GM21528 (cell line): ENCODE measurements around the gene KLHL22.
"Not testable (repeated sequence)": the region's sequence is repeated elsewhere in the genome, so short reads cannot be mapped to it uniquely, and the experiment has no call there.

ENCODE experiments used
- ATAC-seq: cut with Tn5 transposase; IDR thresholded peaks from one replicate; pipeline ENCODE4 v1.9.1; 2021; ENCODE audit warnings: mild to moderate bottlenecking, moderate library complexity; ENCODE audit not compliant: unreplicated experiment, low FRiP score

The KLHL22 gene

GRCh38 chr22:20504293-20504922 lies 8.8 kb upstream of the KLHL22 start:
- not testable (repeated sequence) for ATAC-seq

GRCh38 chr22:20503816-20504215 lies 8.2 kb upstream of the KLHL22 start:
- ATAC-seq: no peak

- no peak for ATAC-seq
These were observed 4.2 kb upstream of the KLHL22 start for GRCh38 chr22:20499769-20500168.

GRCh38 chr22:20498913-20499312 lies 3.3 kb upstream of the KLHL22 start:
- ATAC-seq: no peak

- no peak for ATAC-seq
These were observed 1.8 kb upstream of the KLHL22 start for GRCh38 chr22:20497426-20497825.

GRCh38 chr22:20495861-20496681 lies 476 bp upstream of the KLHL22 start:
- peak; percentile 75 for ATAC-seq

GRCh38 chr22:20491346-20491745 lies 4.2 kb downstream of the KLHL22 start:
- no peak for ATAC-seq

GRCh38 chr22:20490941-20491307 lies 4.7 kb downstream of the KLHL22 start:
- no peak for ATAC-seq

- no peak for ATAC-seq
These were observed 5.2 kb downstream of the KLHL22 start for GRCh38 chr22:20490183-20490940.

GRCh38 chr22:20488946-20489345 lies 6.6 kb downstream of the KLHL22 start:
- no peak for ATAC-seq

GRCh38 chr22:20487715-20488114 lies 7.9 kb downstream of the KLHL22 start:
- ATAC-seq: no peak

GRCh38 chr22:20486229-20486628 lies 9.4 kb downstream of the KLHL22 start:
- ATAC-seq: no peak

GRCh38 chr22:20484948-20485683 lies 10.5 kb downstream of the KLHL22 start:
- no peak for ATAC-seq

- ATAC-seq: no peak
These were observed 11.8 kb downstream of the KLHL22 start for GRCh38 chr22:20483771-20484170.

GRCh38 chr22:20483143-20483506 lies 12.5 kb downstream of the KLHL22 start:
- not testable (repeated sequence) for ATAC-seq

- no peak for ATAC-seq
These were observed 15.9 kb downstream of the KLHL22 start for GRCh38 chr22:20479612-20480196.

- ATAC-seq: not testable (repeated sequence)
These were observed 17.5 kb downstream of the KLHL22 start for GRCh38 chr22:20478059-20478458.

GRCh38 chr22:20475569-20475968 lies 20.0 kb downstream of the KLHL22 start:
- ATAC-seq: not testable (repeated sequence)

- no peak for ATAC-seq
These were observed 20.5 kb downstream of the KLHL22 start for GRCh38 chr22:20475115-20475436.

GRCh38 chr22:20472629-20473442 lies 22.8 kb downstream of the KLHL22 start:
- ATAC-seq: no peak
